GM12875 (cell line): ENCODE data around the gene CDC37.

Experiments used
- H3K4me3 ChIP-seq: one replicate; pipeline ENCODE4 v1.5.1; 2011; ENCODE audit warnings: low read depth, low read length, control low read depth
- TF ChIP-seq, protein P1 (sequence below): IDR thresholded peaks from 2 replicates; pipeline ENCODE4 v1.5.1; 2011; ENCODE audit warnings: low read depth, mild to moderate bottlenecking, control low read depth, inconsistent platforms, low read length, moderate library complexity, borderline replicate concordance; ENCODE audit not compliant: insufficient read depth

Gene CDC37

DNA sequence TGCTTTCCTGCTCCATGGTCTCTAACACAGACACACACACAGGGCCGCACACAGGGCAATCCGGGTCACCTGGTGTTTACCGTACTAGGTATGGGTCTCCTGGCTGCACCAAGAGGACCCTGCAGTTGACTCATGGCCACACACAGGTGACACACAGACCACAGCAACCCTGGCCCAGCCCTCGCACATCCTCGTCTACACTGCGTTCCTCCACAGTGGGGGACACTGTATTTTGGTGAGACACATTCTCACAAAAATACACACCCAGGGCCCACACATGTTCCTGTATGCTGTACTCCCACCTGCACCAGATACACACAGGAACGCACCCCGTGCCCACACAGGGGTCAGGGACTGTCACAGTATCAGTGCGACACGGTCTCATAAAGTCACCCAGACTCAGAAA, 29.8 kb upstream of the CDC37 start:
- H3K4me3 ChIP-seq: no peak overlapping the region
- TF ChIP-seq, protein P1, sequence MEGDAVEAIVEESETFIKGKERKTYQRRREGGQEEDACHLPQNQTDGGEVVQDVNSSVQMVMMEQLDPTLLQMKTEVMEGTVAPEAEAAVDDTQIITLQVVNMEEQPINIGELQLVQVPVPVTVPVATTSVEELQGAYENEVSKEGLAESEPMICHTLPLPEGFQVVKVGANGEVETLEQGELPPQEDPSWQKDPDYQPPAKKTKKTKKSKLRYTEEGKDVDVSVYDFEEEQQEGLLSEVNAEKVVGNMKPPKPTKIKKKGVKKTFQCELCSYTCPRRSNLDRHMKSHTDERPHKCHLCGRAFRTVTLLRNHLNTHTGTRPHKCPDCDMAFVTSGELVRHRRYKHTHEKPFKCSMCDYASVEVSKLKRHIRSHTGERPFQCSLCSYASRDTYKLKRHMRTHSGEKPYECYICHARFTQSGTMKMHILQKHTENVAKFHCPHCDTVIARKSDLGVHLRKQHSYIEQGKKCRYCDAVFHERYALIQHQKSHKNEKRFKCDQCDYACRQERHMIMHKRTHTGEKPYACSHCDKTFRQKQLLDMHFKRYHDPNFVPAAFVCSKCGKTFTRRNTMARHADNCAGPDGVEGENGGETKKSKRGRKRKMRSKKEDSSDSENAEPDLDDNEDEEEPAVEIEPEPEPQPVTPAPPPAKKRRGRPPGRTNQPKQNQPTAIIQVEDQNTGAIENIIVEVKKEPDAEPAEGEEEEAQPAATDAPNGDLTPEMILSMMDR: no peak

DNA sequence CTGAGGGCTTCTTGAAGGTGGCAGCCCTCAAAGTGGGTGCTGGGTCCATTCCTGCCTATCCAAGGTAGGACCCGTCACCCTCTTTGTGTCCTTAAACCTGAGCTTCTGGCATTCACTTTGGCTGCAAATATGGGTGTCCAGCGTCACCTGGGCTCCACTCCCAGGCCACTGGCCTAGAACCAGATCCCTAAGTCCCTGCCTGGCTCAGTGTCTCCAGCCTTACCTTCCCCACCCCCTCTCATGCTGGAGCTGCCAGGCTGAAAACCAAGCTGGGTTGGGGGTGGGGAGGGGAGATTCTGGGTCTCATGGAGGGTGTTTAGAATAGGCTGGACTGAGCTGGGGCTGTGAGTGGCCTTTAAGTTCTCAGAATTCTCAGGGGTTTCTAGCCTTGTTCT, 29.4 kb upstream of the CDC37 start:
- no peak overlapping the region for H3K4me3 ChIP-seq
- TF ChIP-seq, protein P1: no peak

DNA sequence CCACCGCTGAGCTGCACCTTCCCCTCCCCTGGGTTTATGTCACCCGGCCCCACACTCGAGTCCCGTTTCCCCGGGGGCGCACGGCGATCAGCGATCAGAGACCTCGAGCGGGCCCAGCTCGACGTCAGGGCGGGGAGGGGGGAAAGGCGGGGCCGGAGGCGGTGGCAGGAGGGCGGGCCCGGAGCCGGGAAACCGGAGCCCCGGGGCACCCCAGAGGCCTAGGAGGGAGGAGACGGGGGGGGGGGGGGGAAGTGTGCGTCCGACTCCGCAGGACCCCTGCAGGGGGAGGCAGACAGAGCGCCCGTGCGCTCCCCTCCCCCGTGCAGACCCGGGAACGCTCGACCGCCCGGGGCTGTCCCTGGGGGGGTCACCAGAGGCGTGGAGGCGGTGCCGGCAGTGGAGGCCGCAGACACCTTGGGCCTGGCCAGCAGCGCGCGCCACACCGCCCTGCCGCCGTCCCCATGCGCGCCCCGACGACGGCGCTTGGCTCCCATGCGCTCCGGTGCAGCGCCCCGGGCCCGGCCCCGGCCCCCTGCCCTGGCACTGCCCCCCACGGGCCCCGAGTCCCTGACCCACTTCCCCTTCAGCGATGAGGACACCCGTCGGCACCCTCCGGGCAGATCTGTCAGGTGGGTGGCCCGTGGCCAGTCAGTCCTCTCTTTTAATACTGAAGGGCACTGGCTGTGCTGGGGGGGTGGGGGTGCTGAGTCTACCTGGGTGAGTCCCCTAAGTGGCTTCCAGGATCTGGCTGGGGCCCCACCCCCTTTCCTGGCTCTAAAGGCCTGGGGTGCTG, 28.8 kb upstream of the CDC37 start:
- TF ChIP-seq, protein P1: no peak
- peak overlapping the region; percentile 60 for H3K4me3 ChIP-seq

DNA sequence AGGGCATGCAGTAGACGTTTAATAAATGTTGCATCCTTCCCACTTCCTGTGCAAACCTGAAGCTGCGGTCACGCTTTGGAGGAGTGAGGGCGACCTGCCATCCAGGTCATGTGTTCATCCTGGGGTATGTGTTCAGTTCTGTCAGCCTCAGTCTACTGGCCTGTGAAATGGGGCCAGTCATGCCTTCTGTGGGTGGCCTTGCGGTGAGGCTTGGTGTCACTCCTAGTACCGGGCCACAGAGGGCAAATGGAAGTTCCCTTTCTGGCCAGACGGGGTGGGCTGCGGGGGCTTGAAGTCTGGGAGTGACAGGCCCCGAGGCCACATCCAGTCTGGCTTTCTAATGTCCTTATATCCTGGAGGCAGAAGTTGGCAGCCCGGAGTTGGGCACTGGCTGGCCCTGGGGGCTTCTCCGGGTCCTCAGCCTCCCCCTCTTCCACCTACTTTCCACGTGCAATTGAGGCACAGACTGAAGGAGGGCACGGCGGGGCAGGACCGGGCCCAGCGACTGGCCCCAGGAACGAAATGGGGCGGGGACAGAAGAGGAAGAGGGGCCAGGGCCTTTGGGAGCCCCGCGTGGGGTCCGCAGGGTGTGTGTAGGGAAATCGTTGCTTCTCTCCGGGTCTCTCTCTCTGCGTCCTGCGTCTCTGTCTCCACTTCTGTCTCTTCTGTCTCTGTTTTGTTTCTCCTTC, 28.1 kb upstream of the CDC37 start:
- H3K4me3 ChIP-seq: peak overlapping the region; percentile 60
- TF ChIP-seq, protein P1: 0 out of 2 replicates have a peak, but pooled peaks have one; percentile 8

DNA sequence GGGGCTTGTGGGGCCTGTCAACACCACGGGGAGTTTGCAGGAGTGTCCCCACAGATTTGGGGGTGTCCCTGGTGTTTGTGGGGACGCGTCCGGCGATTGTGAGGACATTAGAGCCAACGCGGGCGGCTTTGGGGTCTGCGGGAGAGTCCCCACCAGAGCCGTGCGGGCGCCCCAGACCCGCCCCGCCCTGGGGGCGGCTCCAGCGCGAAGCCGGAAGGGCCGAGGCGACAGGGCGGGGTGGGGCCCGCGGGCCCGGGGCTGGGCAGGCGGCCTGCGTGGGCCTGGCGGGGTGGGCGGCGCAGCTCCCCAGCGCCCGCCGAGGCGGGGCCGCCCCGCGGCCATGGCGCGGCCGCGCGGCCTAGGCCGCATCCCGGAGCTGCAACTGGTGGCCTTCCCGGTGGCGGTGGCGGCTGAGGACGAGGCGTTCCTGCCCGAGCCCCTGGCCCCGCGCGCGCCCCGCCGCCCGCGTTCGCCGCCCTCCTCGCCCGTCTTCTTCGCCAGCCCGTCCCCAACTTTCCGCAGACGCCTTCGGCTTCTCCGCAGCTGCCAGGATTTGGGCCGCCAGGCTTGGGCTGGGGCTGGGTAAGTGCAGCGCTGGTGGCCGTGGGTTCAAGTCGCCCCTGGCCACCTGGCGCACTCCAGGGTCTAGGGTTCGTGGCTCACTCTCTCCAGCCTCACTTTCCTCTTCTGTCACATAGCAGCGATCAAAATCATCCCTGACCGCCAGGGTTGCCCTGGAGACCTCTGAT, 27.3 kb upstream of the CDC37 start:
- TF ChIP-seq, protein P1: no peak
- peak overlapping the region; percentile 60 for H3K4me3 ChIP-seq

DNA sequence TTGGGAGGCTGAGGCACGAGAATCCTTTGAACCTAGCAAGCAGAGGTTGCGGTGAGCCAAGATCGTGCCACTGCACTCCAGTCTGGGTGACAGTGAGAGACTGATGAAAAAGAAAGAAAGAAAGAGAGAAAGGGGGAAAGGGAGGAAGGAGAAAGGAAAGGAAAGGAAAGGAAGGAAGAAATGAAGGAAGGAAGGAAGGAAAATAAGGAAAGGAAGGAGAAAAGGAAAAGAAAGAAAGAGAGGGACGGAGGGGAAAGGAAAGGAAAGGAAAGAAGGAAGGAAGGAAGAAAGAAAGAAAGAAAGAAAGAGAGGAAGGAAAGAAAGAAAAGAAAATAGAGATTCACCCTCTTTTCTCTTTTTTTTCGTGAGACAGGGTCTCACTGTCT, 25.6 kb upstream of the CDC37 start:
- TF ChIP-seq, protein P1: no peak
- H3K4me3 ChIP-seq: no peak overlapping the region
